ENCODE results near the gene FYCO1.

The FYCO1 gene

DNA sequence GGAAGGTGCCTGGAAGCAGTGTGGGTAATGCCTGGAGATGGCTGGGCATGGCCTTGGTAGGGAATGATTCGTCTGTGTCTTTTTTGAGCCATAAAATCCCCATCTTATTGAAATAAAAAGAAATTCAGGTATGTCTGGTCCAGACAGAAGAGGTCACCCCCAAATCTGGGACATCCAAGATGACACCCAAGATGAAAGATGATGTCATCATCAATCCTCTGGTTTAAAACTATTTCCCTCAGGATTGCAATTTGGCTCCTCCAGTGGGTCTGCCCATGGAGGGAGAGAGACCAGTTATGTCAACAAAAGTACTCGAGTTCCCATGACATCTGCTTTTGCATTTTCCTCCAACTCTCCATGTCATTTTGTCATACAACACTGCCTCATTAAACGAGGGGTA lies 126.0 kb downstream of the FYCO1 start:
- H3K79me2 ChIP-seq (ENCODE audit: insufficient read depth, low read length): no peaks in the 10 kb centered on the region

GRCh38 chr3:45868650-45869049 lies 127.0 kb downstream of the FYCO1 start:
- no peaks in the 10 kb centered on the region for H3K27me3 ChIP-seq (ENCODE audit: insufficient read depth, low read length, poor library complexity, severe bottlenecking)
- no peak overlapping the region for H3K4me3 ChIP-seq (ENCODE audit: low read length, poor library complexity, severe bottlenecking)

More for the DNA sequence above, 126.0 kb downstream of the FYCO1 start:
- H3K9me3 ChIP-seq (ENCODE audit: insufficient read depth, low read depth, low read length): no peaks in the 10 kb centered on the region
- H3K4me2 ChIP-seq (ENCODE audit: low read depth, low read length, poor library complexity, severe bottlenecking): peak overlapping the region; percentile 70
- H3K4me3 ChIP-seq (ENCODE audit: low read length, poor library complexity, severe bottlenecking): peak overlapping the region; percentile 36
- no peak for TF ChIP-seq EZH2phosphoT487 (IDR thresholded peaks at IDR 0.05; ENCODE audit: borderline replicate concordance)
- TF ChIP-seq, protein P1, sequence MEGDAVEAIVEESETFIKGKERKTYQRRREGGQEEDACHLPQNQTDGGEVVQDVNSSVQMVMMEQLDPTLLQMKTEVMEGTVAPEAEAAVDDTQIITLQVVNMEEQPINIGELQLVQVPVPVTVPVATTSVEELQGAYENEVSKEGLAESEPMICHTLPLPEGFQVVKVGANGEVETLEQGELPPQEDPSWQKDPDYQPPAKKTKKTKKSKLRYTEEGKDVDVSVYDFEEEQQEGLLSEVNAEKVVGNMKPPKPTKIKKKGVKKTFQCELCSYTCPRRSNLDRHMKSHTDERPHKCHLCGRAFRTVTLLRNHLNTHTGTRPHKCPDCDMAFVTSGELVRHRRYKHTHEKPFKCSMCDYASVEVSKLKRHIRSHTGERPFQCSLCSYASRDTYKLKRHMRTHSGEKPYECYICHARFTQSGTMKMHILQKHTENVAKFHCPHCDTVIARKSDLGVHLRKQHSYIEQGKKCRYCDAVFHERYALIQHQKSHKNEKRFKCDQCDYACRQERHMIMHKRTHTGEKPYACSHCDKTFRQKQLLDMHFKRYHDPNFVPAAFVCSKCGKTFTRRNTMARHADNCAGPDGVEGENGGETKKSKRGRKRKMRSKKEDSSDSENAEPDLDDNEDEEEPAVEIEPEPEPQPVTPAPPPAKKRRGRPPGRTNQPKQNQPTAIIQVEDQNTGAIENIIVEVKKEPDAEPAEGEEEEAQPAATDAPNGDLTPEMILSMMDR (conservative IDR thresholded peaks at IDR 0.05; ENCODE audit: low read length): no peak
- H3K4me1 ChIP-seq (ENCODE audit: insufficient read depth, low read length, poor library complexity, severe bottlenecking): peaks cover 60% of the 10 kb centered on the region
- H2AFZ ChIP-seq (ENCODE audit: low read length): no peak overlapping the region
- H3K27me3 ChIP-seq (ENCODE audit: insufficient read depth, low read length, poor library complexity, severe bottlenecking): no peaks in the 10 kb centered on the region
- H3K9me2 ChIP-seq (replicated peaks; ENCODE audit: low read depth, low read length): no peaks in the 10 kb centered on the region
- peaks cover 5% of the 10 kb centered on the region; the same call in 1 of the 2 replicates for H3F3A ChIP-seq (ENCODE audit: low read depth)
- H3K36me3 ChIP-seq (ENCODE audit: insufficient read depth, low read length): no peaks in the 10 kb centered on the region
- H4K20me1 ChIP-seq (ENCODE audit: insufficient read depth, low read length, poor library complexity, severe bottlenecking): no peaks in the 10 kb centered on the region
- peak overlapping the region; percentile 4 for H3K9ac ChIP-seq (ENCODE audit: low read depth, low read length, poor library complexity, severe bottlenecking)

DNA sequence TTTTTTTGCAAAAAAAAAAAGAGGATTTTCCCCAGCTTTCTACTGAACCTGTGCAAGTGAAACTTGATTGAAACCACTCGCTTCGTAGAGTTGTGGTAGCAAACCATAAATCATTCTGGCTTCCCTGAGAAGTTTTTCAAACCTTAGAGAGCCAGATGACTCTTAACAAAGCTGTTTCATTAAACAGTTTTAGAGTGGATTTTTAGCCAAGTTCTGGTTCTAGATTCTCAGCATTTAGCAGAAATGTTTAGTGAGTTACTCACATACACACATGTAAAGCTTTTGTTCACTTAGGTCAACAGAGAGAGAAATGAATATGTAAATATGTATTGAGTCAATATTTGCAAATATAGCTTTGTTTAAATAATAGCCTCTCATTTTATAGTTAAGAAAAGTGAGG lies 127.4 kb downstream of the FYCO1 start:
- H2AFZ ChIP-seq (ENCODE audit: low read length): no peak overlapping the region
- H3F3A ChIP-seq (ENCODE audit: low read depth): peaks cover 5% of the 10 kb centered on the region; the same call in 1 of the 2 replicates
- H3K9me3 ChIP-seq (ENCODE audit: insufficient read depth, low read depth, low read length): no peaks in the 10 kb centered on the region
- peaks cover 57% of the 10 kb centered on the region for H3K4me1 ChIP-seq (ENCODE audit: insufficient read depth, low read length, poor library complexity, severe bottlenecking)
- H3K4me3 ChIP-seq (ENCODE audit: low read length, poor library complexity, severe bottlenecking): no peak overlapping the region
- H3K4me2 ChIP-seq (ENCODE audit: low read depth, low read length, poor library complexity, severe bottlenecking): no peak overlapping the region
- no peaks in the 10 kb centered on the region for H3K9me2 ChIP-seq (replicated peaks; ENCODE audit: low read depth, low read length)
- no peak overlapping the region for H3K9ac ChIP-seq (ENCODE audit: low read depth, low read length, poor library complexity, severe bottlenecking)
- H3K79me2 ChIP-seq (ENCODE audit: insufficient read depth, low read length): no peaks in the 10 kb centered on the region
- TF ChIP-seq, protein P1 (conservative IDR thresholded peaks at IDR 0.05; ENCODE audit: low read length): no peak
- no peak for TF ChIP-seq EZH2phosphoT487 (IDR thresholded peaks at IDR 0.05; ENCODE audit: borderline replicate concordance)
- no peaks in the 10 kb centered on the region for H4K20me1 ChIP-seq (ENCODE audit: insufficient read depth, low read length, poor library complexity, severe bottlenecking)
- H3K27me3 ChIP-seq (ENCODE audit: insufficient read depth, low read length, poor library complexity, severe bottlenecking): no peaks in the 10 kb centered on the region
- no peaks in the 10 kb centered on the region for H3K36me3 ChIP-seq (ENCODE audit: insufficient read depth, low read length)

More at GRCh38 chr3:45868650-45869049, 127.0 kb downstream of the FYCO1 start:
- peaks cover 57% of the 10 kb centered on the region for H3K4me1 ChIP-seq (ENCODE audit: insufficient read depth, low read length, poor library complexity, severe bottlenecking)
- no peak overlapping the region for H3K9ac ChIP-seq (ENCODE audit: low read depth, low read length, poor library complexity, severe bottlenecking)
- H3K4me2 ChIP-seq (ENCODE audit: low read depth, low read length, poor library complexity, severe bottlenecking): peak overlapping the region; percentile 70
- no peaks in the 10 kb centered on the region for H3K9me3 ChIP-seq (ENCODE audit: insufficient read depth, low read depth, low read length)
- no peaks in the 10 kb centered on the region for H3K79me2 ChIP-seq (ENCODE audit: insufficient read depth, low read length)
- no peaks in the 10 kb centered on the region for H4K20me1 ChIP-seq (ENCODE audit: insufficient read depth, low read length, poor library complexity, severe bottlenecking)
- no peaks in the 10 kb centered on the region for H3K9me2 ChIP-seq (replicated peaks; ENCODE audit: low read depth, low read length)
- no peaks in the 10 kb centered on the region for H3K36me3 ChIP-seq (ENCODE audit: insufficient read depth, low read length)
- TF ChIP-seq, protein P1 (conservative IDR thresholded peaks at IDR 0.05; ENCODE audit: low read length): no peak
- no peak for TF ChIP-seq EZH2phosphoT487 (IDR thresholded peaks at IDR 0.05; ENCODE audit: borderline replicate concordance)
- no peak overlapping the region for H2AFZ ChIP-seq (ENCODE audit: low read length)
- H3F3A ChIP-seq (ENCODE audit: low read depth): peaks cover 5% of the 10 kb centered on the region; the same call in 1 of the 2 replicates
